IPS-20b (cell line): Measurements from ENCODE around the gene DSE.
"Not testable (repeated sequence)": the region's sequence is repeated elsewhere in the genome, so short reads cannot be mapped to it uniquely, and the experiment has no call there.

Source experiments
- H3K27ac ChIP-seq: one replicate; pipeline ENCODE4 v1.5.1; 2013; ENCODE audit warnings: low read length
- H3K27me3 ChIP-seq: 2 replicates; pipeline ENCODE4 v1.6.1; 2013; ENCODE audit warnings: mild to moderate bottlenecking, low read length, inconsistent platforms; ENCODE audit not compliant: insufficient read depth
- H3K36me3 ChIP-seq: 2 replicates; pipeline ENCODE4 v1.6.1; 2013; ENCODE audit warnings: low read depth, mild to moderate bottlenecking, inconsistent platforms, low read length, moderate library complexity; ENCODE audit not compliant: insufficient read depth
- H3K4me1 ChIP-seq: 2 replicates; pipeline ENCODE4 v1.6.1; 2013; ENCODE audit warnings: mild to moderate bottlenecking, control low read depth, inconsistent platforms, low read length, moderate library complexity; ENCODE audit not compliant: insufficient read depth
- H3K4me3 ChIP-seq: 2 replicates; pipeline ENCODE4 v1.5.1; 2013; ENCODE audit warnings: mild to moderate bottlenecking, low read length, inconsistent platforms
- H3K9ac ChIP-seq: 2 replicates; pipeline ENCODE4 v1.6.1; 2013; ENCODE audit warnings: low read depth, mild to moderate bottlenecking, inconsistent platforms, low read length, moderate library complexity
- H3K9me3 ChIP-seq: 2 replicates; pipeline ENCODE4 v1.6.1; 2013; ENCODE audit warnings: mild to moderate bottlenecking, low read depth, low read length, inconsistent platforms; ENCODE audit not compliant: insufficient read depth

The DSE gene

GRCh38 chr6:116334638-116335409 is 35.9 kb upstream of the DSE start:
- H3K4me1 ChIP-seq, H3K9me3 ChIP-seq, H3K27me3 ChIP-seq, H3K9ac ChIP-seq, H3K4me3 ChIP-seq, H3K27ac ChIP-seq, H3K36me3 ChIP-seq: not testable (repeated sequence)

- Histone ChIP-seq H3K9me3 (peaks cover 6% of the 10 kb centered on the region), H3K9ac (no peak overlapping the region), H3K27ac (no peak overlapping the region), H3K36me3 (no peaks in the 10 kb centered on the region), H3K27me3 (no peaks in the 10 kb centered on the region), H3K4me3 (no peak overlapping the region), H3K4me1 (no peaks in the 10 kb centered on the region)
Observed at GRCh38 chr6:116335612-116336215, 35.0 kb upstream of the DSE start.

GRCh38 chr6:116338943-116339342 is 31.8 kb upstream of the DSE start:
- Histone ChIP-seq H3K4me1 (no peaks in the 10 kb centered on the region), H3K4me3 (no peak overlapping the region), H3K27me3 (no peaks in the 10 kb centered on the region)

GRCh38 chr6:116340625-116341024 is 30.1 kb upstream of the DSE start:
- H3K36me3 ChIP-seq, H3K9me3 ChIP-seq, H3K27ac ChIP-seq, H3K9ac ChIP-seq, H3K4me3 ChIP-seq, H3K4me1 ChIP-seq, H3K27me3 ChIP-seq: not testable (repeated sequence)

More at GRCh38 chr6:116338943-116339342, 31.8 kb upstream of the DSE start:
- Histone ChIP-seq H3K27ac (no peak overlapping the region), H3K9ac (no peak overlapping the region), H3K9me3 (peaks cover 5% of the 10 kb centered on the region; the same call in 1 of the 2 replicates), H3K36me3 (no peaks in the 10 kb centered on the region)

GRCh38 chr6:116349216-116349615 is 21.5 kb upstream of the DSE start:
- Histone ChIP-seq H3K27ac (no peak overlapping the region), H3K9me3 (no peaks in the 10 kb centered on the region), H3K36me3 (no peaks in the 10 kb centered on the region), H3K9ac (no peak overlapping the region), H3K4me1 (no peaks in the 10 kb centered on the region), H3K4me3 (no peak overlapping the region), H3K27me3 (no peaks in the 10 kb centered on the region)

GRCh38 chr6:116351101-116351500 is 19.6 kb upstream of the DSE start:
- Histone ChIP-seq H3K27ac (no peak overlapping the region), H3K27me3 (no peaks in the 10 kb centered on the region), H3K9ac (no peak overlapping the region), H3K4me3 (no peak overlapping the region), H3K9me3 (no peaks in the 10 kb centered on the region), H3K36me3 (no peaks in the 10 kb centered on the region), H3K4me1 (no peaks in the 10 kb centered on the region)

- no peaks in the 10 kb centered on the region for H3K36me3 ChIP-seq
- H3K9me3 ChIP-seq = no peaks in the 10 kb centered on the region
- no peaks in the 10 kb centered on the region for H3K27me3 ChIP-seq
- no peak overlapping the region for H3K4me3 ChIP-seq
- H3K27ac ChIP-seq = no peak overlapping the region
- no peaks in the 10 kb centered on the region for H3K4me1 ChIP-seq
- H3K9ac ChIP-seq = no peak overlapping the region
Observed at GRCh38 chr6:116352515-116353471, 18.0 kb upstream of the DSE start.

GRCh38 chr6:116354236-116354635 is 16.5 kb upstream of the DSE start:
- Histone ChIP-seq H3K27me3 (no peaks in the 10 kb centered on the region), H3K27ac (no peak overlapping the region), H3K4me1 (no peaks in the 10 kb centered on the region), H3K9me3 (no peaks in the 10 kb centered on the region), H3K36me3 (no peaks in the 10 kb centered on the region), H3K9ac (no peak overlapping the region), H3K4me3 (no peak overlapping the region)

GRCh38 chr6:116355796-116356195 is 15.0 kb upstream of the DSE start:
- Histone ChIP-seq H3K27ac (no peak overlapping the region), H3K9ac (no peak overlapping the region), H3K9me3 (no peaks in the 10 kb centered on the region), H3K4me3 (no peak overlapping the region), H3K4me1 (no peaks in the 10 kb centered on the region), H3K27me3 (no peaks in the 10 kb centered on the region), H3K36me3 (no peaks in the 10 kb centered on the region)

GRCh38 chr6:116359131-116359530 is 11.6 kb upstream of the DSE start:
- no peak overlapping the region for H3K27ac ChIP-seq
- H3K9ac ChIP-seq = no peak overlapping the region
- H3K4me3 ChIP-seq = no peak overlapping the region
- no peaks in the 10 kb centered on the region for H3K27me3 ChIP-seq
- H3K9me3 ChIP-seq = no peaks in the 10 kb centered on the region
- no peaks in the 10 kb centered on the region for H3K4me1 ChIP-seq
- no peaks in the 10 kb centered on the region for H3K36me3 ChIP-seq

- Histone ChIP-seq H3K36me3 (no peaks in the 10 kb centered on the region), H3K4me3 (no peak overlapping the region), H3K9ac (no peak overlapping the region), H3K27me3 (no peaks in the 10 kb centered on the region), H3K9me3 (no peaks in the 10 kb centered on the region), H3K4me1 (no peaks in the 10 kb centered on the region), H3K27ac (no peak overlapping the region)
Observed at GRCh38 chr6:116359835-116360234, 10.9 kb upstream of the DSE start.
